ENCODE data around the gene RIPK1. TPM values are rescaled to one million over a fixed set of nuclear protein-coding genes. Genes with fewer than 3 reads are reported as not detected.
A peak's percentile ranks its signal among the peaks of the same experiment; 100 is the strongest.

Gene RIPK1
- total and polyA plus RNA-seq, 10 of the 15 experiments (the other 5 are each of a cell fraction or from before 2014, with no cell fraction given) = 1.6 to 11.2 (median 6.3) TPM

DNA sequence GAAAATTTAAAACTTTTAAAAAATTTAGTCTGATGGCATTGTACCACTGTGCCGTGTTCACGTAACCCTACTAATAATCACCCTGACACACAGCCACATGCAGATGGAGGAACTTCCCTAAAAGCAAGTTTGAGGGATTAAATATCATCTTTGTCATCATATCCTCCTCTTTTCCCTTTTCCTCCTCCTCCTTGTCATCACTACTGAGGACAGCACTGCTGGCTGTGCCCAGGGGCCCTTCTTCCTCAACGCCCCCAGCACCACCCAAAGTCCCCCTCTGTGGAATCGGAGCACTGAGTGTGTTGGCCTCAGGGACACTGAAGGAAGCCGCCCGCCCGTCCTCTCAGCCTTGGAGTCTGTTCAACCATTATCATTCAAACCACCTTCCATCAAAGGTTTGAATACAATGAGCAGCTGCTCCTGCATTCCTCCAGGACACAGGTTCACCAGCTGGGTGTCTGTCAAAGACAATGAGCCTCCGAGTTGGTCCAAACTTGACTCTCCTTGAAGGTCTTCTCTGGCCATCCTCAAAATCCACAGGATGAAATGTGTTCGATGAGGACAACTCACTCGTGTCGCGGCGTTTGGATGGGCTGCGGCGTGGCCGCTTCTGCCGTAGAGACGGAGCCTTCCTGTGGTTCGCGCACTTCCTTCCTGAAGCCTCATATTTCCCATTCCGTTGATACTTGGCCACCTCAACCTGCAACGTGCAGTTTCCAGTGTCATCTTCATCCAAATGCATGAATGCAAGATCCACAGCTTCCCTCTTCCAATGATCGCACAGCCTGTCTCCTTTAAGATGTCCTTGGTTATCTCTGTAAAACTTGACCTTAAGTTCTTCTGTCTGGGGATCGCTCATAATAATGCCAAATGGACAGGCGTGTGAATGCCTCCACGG is 45.3 kb upstream of the RIPK1 start (continued):
- no peak for TF ChIP-seq RFX5 (IDR thresholded peaks at IDR 0.05; ENCODE audit: low read depth, low read length)
- TF ChIP-seq HCFC1 (IDR thresholded peaks at IDR 0.05; ENCODE audit: low read length) = no peak
- TF ChIP-seq SREBF2 (IDR thresholded peaks at IDR 0.05; ENCODE audit: low read length) = no peak

DNA sequence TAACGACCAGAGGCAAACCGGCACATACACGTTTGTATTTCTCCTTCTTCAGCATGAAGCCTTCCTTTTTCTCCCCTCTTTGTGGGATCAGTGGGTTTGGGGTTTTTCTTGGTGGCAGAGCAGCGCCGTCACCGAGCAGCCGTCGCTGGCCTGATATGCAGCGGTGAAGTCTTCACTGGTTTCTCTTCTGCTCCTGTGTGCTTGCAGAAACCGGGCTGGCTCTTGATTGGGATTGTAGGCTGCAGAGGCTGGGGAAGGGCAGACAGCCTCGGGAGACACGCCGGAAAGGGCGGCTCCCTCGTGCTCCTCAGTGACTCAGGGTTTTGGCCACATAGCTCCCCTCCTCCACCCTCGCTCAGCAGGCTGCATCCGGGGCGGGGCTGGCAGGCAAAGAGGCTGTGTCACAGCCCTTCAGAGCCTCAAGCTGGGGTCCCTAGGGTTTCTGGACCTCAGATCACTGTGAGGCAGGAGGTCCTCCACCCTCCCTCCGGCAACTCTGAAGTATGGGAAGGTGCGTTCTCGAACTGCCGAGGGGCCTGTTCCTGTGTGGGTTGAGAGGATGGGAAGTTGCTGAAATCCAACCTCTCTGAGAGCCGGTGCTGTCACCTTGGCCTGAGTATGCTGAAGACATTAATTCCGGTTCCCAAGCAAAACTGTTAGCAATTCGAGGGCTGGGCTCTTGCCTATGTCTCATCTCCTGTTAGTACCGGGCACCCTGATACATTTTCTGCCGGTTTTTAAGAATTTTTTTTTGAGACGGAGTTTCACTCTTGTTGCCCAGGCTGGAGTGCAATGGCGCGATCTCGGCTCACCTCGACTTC is 44.4 kb upstream of the RIPK1 start:
- Histone ChIP-seq H3K79me2 (ENCODE audit: control insufficient read depth, insufficient read depth, low read length) (no peaks in the 10 kb centered on the region), H3K4me2 (ENCODE audit: control insufficient read depth, insufficient read depth) (peak overlapping the region; percentile 100), H4K20me1 (ENCODE audit: control insufficient read depth, insufficient read depth) (no peaks in the 10 kb centered on the region), H3K27me3 (replicated peaks in 1 of 2; ENCODE audit: control insufficient read depth in 2 of 2, insufficient read depth in 2 of 2, low read length in 1 of 2) (no peaks in the 10 kb centered on the region), H3K36me3 (ENCODE audit: control insufficient read depth in 2 of 2, insufficient read depth in 2 of 2, low read length in 1 of 2) (no peaks in the 10 kb centered on the region), H3K4me1 (ENCODE audit: control insufficient read depth, insufficient read depth, low read length) (peaks cover 40% of the 10 kb centered on the region), H3K9me3 (replicated peaks; ENCODE audit: control insufficient read depth, insufficient read depth, low read length) (no peaks in the 10 kb centered on the region), H2AFZ (ENCODE audit: control insufficient read depth, low read depth, low read length) (peak overlapping the region; percentile 92), H3K9ac (ENCODE audit: control insufficient read depth, insufficient read depth, low read length) (peak overlapping the region; percentile 52), H3K4me3 (peak overlapping the region; percentile 71), H3K27ac (ENCODE audit: control insufficient read depth, insufficient read depth) (peak overlapping the region; percentile 88)
- FAIRE-seq (peak; percentile 76), ATAC-seq (peak; percentile 90), DNase-seq (ENCODE audit: low read depth, low spot score) (peak; percentile 63)
- in situ Hi-C loops (cut with MboI) (no loop called here), intact Hi-C loops (cut with micrococcal nuclease; ENCODE audit: unreplicated experiment) (loop anchor here (1.0 kb wide), 1 partner anchor 24 kb away; no protein-coding TSS in a partner anchor)
- POLR2A ChIA-PET = interaction anchor here (0.6 to 1.6 kb wide), 2 partner anchors 34 to 163 kb away, joined by 4 read pairs; no protein-coding TSS in a partner anchor
- CTCF ChIA-PET = interaction anchor here (0.7 to 2.3 kb wide), 2 partner anchors 22 to 91 kb away, joined by 3 to 6 read pairs; no protein-coding TSS in a partner anchor
- RAD21 ChIA-PET (ENCODE audit: unreplicated experiment) = interaction anchor here (1.0 kb wide), 1 partner anchor 22 kb away, joined by 3 read pairs; no protein-coding TSS in a partner anchor
- SMC1A ChIA-PET (ENCODE audit: uncharacterized antibody, unreplicated experiment) = interaction anchor here (0.8 to 1.6 kb wide), 2 partner anchors 16 to 33 kb away, joined by 3 to 5 read pairs; no protein-coding TSS in a partner anchor
- WGBS (ENCODE audit: insufficient coverage, insufficient replicate concordance, low lambda C conversion rate, missing lambda C conversion rate) = 11% methylated on average over 32 of the region's 32 CpGs
- TSS peak; percentile 89 for BruUV-seq (replicated peaks)
- TF ChIP-seq CREB1 (IDR thresholded peaks at IDR 0.05; ENCODE audit: low read depth) (peak; percentile 54; the same call in 1 of the 2 replicates), TCF12 (IDR thresholded peaks at IDR 0.05; ENCODE audit: low read depth, low read length) (peak; percentile 56; the same call in 1 of the 2 replicates), ZNF217 (IDR thresholded peaks at IDR 0.05) (0 out of 2 replicates have a peak, but pooled peaks have one; percentile 42), JUND (IDR thresholded peaks at IDR 0.05; ENCODE audit: low read depth, low read length) (no peak), EZH2 (IDR thresholded peaks at IDR 0.05; ENCODE audit: borderline replicate concordance, control insufficient read depth, low read depth, low read length) (no peak), CBFB (IDR thresholded peaks at IDR 0.05; ENCODE audit: low read depth) (no peak), CHD1 (IDR thresholded peaks at IDR 0.05; ENCODE audit: low read depth, low read length) (no peak), MEF2A (IDR thresholded peaks at IDR 0.05; ENCODE audit: insufficient read depth, low read depth, low read length) (no peak), WRNIP1 (IDR thresholded peaks at IDR 0.05; ENCODE audit: borderline replicate concordance, low read depth, low read length) (no peak), CREM (IDR thresholded peaks at IDR 0.05; ENCODE audit: low read depth) (peak; percentile 45; the same call in 1 of the 2 replicates), FOXM1 (IDR thresholded peaks at IDR 0.05; ENCODE audit: low read depth, low read length) (no peak), SIN3A (IDR thresholded peaks at IDR 0.05; ENCODE audit: low read depth, low read length) (no peak), EED (IDR thresholded peaks at IDR 0.05; ENCODE audit: low read depth) (peak; percentile 58; the same call in 1 of the 2 replicates), MXI1 (IDR thresholded peaks at IDR 0.05; ENCODE audit: low read depth, low read length) (peak; percentile 51; the same call in 1 of the 2 replicates), MEF2B (IDR thresholded peaks at IDR 0.05; ENCODE audit: partially characterized antibody, poor library complexity, severe bottlenecking) (peak; percentile 59), CHD2 (IDR thresholded peaks at IDR 0.05; ENCODE audit: borderline replicate concordance, low read depth, low read length) (peak; percentile 89), TCF7 (IDR thresholded peaks at IDR 0.05; ENCODE audit: borderline replicate concordance) (no peak)
- TF ChIP-seq, protein P1, sequence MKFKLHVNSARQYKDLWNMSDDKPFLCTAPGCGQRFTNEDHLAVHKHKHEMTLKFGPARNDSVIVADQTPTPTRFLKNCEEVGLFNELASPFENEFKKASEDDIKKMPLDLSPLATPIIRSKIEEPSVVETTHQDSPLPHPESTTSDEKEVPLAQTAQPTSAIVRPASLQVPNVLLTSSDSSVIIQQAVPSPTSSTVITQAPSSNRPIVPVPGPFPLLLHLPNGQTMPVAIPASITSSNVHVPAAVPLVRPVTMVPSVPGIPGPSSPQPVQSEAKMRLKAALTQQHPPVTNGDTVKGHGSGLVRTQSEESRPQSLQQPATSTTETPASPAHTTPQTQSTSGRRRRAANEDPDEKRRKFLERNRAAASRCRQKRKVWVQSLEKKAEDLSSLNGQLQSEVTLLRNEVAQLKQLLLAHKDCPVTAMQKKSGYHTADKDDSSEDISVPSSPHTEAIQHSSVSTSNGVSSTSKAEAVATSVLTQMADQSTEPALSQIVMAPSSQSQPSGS (IDR thresholded peaks at IDR 0.05; ENCODE audit: low read length) = peak; percentile 42; the same call in 1 of the 2 replicates

Data from GM12878 (cell line).